ENCODE measurements around the gene CDON.
A peak's percentile ranks its signal among the peaks of the same experiment; 100 is the strongest.

CDON gene, protein sequence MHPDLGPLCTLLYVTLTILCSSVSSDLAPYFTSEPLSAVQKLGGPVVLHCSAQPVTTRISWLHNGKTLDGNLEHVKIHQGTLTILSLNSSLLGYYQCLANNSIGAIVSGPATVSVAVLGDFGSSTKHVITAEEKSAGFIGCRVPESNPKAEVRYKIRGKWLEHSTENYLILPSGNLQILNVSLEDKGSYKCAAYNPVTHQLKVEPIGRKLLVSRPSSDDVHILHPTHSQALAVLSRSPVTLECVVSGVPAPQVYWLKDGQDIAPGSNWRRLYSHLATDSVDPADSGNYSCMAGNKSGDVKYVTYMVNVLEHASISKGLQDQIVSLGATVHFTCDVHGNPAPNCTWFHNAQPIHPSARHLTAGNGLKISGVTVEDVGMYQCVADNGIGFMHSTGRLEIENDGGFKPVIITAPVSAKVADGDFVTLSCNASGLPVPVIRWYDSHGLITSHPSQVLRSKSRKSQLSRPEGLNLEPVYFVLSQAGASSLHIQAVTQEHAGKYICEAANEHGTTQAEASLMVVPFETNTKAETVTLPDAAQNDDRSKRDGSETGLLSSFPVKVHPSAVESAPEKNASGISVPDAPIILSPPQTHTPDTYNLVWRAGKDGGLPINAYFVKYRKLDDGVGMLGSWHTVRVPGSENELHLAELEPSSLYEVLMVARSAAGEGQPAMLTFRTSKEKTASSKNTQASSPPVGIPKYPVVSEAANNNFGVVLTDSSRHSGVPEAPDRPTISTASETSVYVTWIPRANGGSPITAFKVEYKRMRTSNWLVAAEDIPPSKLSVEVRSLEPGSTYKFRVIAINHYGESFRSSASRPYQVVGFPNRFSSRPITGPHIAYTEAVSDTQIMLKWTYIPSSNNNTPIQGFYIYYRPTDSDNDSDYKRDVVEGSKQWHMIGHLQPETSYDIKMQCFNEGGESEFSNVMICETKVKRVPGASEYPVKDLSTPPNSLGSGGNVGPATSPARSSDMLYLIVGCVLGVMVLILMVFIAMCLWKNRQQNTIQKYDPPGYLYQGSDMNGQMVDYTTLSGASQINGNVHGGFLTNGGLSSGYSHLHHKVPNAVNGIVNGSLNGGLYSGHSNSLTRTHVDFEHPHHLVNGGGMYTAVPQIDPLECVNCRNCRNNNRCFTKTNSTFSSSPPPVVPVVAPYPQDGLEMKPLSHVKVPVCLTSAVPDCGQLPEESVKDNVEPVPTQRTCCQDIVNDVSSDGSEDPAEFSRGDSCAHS (N-terminal part only)

DNA sequence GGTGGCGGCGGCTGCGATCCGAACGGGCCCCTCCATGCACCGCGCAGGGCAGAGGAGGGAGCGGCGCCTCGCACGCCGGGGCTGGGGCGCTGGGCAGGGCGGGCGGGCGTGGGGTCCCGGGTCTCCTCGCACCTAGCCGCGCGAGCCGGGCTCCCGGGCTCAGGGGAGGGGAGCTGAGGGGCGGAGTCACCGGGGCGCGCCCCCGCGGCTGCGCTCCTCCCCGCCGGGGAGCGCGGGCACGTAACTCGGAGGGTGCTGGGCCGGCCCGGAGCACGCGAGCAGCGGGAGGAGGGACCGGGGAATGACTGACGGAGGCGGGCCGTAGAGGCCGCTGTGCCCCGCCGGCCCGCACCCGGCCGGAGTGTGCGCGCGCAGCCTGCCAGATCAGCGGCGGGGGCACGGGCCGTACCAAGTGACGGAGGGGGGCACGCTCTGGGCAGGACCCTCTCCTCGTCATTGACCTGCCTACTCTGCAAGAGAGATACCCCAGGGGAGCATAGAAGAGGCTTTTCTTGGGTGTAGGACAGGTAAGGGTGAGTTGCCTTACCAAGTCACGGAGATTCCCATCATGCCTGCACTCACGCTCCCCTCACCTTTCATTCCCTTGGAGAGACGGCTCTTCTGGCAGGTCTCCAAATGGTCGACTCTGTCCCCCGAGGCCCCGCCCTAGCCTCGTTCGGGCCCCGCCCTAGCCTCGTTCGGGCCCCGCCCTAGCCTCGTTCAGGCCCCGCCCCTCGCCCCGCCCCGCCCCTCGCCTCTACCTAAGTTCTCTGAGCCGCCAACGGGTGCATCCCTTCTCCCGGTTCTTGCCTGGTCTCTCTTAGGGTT, at the start of gene CDON:
CDON (minus strand) TSS at position 188 of the 828 bp plus-strand sequence. CDS start 39,390 bp downstream, outside the sequence.
- peak; percentile 88 for DNase-seq (ENCODE audit: low read depth)

- DNase-seq (ENCODE audit: low read depth), result no peak
These were observed 48.9 kb upstream of the CDON start for GRCh38 chr11:126111458-126112116.

GRCh38 chr11:126109941-126110731, 47.5 kb upstream of the CDON start:
- DNase-seq (ENCODE audit: low read depth), result no peak

DNA sequence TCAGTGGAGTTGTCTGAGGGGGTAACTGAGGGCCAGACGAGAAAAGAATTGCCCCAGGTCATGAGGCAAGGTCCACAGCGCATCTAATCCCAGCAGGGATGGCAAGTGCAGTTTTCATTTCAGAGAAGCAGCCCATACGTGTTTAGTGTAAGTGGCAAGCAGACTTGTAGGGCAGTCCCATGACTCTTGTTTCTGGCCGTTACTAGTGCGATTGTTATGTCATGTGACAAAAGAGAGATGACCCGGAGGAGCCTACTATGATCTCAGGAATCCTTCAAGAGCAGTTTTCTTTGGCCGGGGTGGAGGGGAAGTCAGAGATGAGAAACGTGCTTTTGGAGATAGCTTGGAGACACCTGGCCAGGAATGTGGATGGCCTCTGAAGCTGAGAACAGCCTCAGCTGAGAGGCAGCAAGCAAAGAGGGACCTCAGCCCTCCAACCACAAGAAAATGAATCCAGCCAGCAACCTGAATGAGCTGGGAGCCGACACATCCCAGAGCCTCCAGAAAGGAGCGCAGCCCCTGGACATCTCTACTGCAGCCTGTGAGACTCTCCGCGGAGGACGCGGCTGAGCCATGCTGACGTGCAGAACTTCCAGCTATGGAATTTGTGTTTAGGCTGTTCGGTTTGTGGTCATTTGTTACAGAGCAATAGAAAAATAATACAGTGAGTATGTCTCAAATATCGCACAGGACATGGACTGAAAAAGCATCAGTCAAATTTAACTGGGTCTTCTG, 44.1 kb upstream of the CDON start:
- DNase-seq (ENCODE audit: low read depth), result no peak

- no peak for DNase-seq (ENCODE audit: low read depth)
These were observed 43.0 kb upstream of the CDON start for GRCh38 chr11:126105748-126106080.

DNA sequence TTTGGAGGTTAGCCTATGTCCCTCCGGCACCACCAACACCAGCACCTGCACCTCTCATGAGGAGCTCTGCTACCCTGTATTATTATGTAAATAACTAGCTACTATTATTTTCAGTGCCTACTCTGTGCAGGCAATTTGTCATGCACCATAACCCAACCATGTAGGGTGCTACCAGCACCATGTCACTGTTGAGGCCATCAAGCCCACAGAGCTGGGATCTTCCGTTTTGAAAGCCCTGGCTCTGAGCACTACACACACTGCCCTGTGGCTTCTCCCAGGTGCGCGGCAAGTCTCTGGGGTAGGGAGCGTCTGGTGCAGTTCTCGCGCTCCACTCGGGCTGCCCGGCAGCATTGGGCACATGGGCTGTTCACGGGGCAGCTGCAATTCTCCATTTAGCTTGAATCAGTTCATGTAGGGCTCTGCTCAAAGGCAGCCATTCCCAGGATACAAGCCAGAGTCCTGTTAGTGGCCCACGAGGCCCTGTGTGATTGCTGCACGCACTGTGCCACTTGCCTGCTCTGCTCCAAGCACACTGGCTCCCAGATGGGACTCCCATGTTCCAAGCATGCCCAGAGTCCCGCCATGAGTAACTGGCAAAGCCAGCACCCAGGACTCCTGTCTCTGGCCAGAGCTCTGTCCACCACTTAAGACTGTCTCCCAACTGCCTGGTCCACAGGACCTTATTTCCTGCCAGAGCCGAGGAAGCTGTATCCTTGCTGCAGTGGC, 42.5 kb upstream of the CDON start:
- no peak for DNase-seq (ENCODE audit: low read depth)

- no peak for DNase-seq (ENCODE audit: low read depth)
These were observed 41.8 kb upstream of the CDON start for GRCh38 chr11:126104420-126104819.

DNA sequence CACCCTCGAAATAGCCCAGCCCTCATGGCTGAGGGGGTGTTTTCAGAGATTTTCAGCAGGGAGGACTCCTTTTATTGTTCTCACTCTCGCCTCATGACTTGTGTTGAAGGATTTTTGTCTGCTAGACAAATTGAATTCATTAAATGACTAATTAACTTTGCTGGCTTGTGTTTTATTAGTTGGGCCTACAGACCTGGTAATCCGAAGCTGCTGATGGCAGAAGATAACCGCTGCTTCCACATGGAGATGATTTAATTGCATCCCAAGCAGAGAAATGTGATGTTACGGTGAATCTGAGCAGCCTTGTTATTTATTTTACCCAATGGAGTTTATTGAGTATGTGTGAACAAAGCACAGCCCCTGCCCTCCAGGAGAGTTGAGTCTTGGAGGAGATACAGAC, 40.5 kb upstream of the CDON start:
- DNase-seq (ENCODE audit: low read depth), result no peak

GRCh38 chr11:126102436-126102981, 39.8 kb upstream of the CDON start:
- DNase-seq (ENCODE audit: low read depth), result no peak

DNA sequence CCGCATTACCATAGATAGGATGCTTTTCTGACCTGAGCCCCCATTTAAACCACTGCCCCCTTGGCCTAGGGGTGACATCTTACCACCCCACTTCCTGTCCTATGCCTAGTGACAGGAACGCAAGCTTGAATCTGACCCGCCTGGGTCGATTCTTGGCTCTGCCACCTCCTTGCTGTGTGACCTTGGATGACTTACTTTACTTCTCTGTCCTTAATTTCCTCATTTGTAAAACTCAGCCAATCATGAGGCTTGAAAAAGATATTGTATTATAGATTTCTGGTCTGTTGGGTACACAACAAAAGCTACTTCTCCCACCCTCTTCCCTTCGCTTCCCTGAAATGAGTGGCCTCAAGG, 39.2 kb upstream of the CDON start:
- no peak for DNase-seq (ENCODE audit: low read depth)

- no peak for DNase-seq (ENCODE audit: low read depth)
These were observed 38.7 kb upstream of the CDON start for GRCh38 chr11:126101251-126101929.

DNA sequence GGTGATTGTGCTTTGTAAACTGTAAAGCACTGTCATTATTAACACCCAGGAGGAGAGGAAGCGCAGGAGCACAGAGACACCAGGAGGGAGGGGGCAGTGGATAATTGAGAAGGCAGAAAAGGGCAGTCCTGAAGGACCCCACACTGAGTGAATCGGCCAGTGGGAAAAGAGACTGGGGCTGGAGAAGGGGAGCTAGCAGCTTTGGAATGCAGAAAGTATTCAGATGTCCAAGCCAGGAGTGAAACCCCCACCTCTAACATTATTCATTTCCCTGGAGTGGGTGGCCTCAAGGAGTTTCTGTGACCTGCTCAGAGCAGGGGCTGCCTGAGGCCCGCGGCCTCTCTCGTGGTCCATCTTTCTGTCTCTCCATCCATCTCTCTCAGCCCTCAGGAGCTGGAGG, 38.0 kb upstream of the CDON start:
- DNase-seq (ENCODE audit: low read depth), result no peak

GRCh38 chr11:126098204-126098769, 35.6 kb upstream of the CDON start:
- DNase-seq (ENCODE audit: low read depth), result no peak

DNA sequence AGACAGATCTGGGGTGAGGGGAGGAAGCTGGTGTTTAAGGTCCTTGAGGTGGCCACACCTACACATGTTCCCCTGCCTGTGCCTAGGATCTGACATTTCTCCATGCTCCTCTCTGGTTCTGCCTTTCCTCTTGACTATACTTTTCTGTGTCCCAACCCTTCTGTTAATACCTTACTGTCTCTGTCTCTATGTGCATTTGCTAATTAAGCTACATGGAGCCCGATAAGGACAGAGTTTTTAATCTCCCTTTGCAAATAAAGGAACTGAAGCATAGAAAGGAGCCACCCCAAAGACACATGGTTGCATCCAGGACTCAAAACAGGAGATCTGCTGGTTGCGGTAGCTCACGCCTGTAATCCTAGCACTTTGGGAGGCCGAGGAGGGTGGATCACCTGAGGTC, 33.1 kb upstream of the CDON start:
- DNase-seq (ENCODE audit: low read depth), result no peak

DNA sequence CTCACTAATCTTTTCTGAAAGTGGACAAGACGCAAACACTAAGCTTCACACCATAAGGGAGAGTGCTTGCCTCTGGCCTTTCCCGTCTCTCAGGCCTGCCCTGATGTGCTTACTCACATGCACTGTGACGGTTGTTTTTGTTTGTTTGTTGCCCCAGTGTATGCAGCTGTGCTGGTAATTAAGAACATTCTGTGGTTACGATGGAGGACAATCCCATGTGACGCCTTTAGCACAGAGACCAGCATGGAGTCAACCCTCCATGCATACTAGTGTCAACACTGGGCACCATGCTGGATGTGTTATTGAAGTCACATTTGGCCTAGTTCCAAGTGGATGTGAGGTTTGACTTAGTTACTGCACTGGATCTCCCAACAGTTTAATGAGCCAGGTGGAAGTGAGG, 27.8 kb upstream of the CDON start:
- DNase-seq (ENCODE audit: low read depth), result no peak

- no peak for DNase-seq (ENCODE audit: low read depth)
These were observed 26.3 kb upstream of the CDON start for GRCh38 chr11:126088999-126089398.

DNA sequence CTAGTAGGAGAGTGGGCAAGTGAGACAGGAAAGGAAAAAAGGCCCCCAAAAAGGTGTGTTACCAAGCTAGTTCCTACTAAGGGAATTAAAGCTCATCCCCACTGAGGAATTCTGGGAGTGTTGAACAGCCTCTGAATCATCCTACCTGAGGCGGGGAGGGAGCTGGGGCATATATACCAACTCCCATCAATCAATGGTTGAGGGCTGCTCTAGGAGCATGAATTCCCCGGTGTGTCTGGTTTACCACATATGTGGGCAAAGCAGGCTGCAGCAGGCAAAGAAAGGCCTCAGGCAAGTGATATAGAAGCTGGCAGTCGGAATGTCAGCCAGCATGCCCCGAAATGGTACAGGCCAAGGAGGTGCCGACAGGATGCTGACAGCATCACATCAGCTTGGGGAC, 23.6 kb upstream of the CDON start:
- DNase-seq (ENCODE audit: low read depth), result no peak

DNA sequence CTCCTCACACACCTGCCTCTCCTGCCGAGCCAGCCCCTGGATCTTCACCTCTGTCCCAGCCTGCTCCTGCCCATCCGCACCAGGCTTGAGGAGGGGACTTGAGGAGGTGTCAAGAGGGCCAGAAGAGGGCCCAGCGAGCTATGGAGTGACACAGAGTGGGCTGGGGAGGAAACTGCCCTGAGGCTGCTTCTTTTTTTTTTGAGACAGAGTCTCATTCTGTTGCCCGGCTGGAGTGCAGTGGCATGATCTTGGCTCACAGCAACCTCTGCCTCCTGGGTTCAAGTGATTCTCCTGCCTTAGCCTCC, 21.9 kb upstream of the CDON start:
- no peak for DNase-seq (ENCODE audit: low read depth)

Data from activated T-helper 9 cell treated with anti-CD3 and anti-CD28 coated beads, Interleukin-2, amount 50 U/mL, for 16 hours (primary cell).